DMS114 treated with DMSO at 0.1 percent for 48 hours (cell line): Measurements from ENCODE around the gene RABEP1.
A peak's percentile ranks its signal among the peaks of the same experiment; 100 is the strongest.
"Not testable (repeated sequence)": the region's sequence is repeated elsewhere in the genome, so short reads cannot be mapped to it uniquely, and the experiment has no call there.

ENCODE experiments used
- DNase-seq: peaks from one replicate; lab custom pipeline; 2025; ENCODE audit not compliant: unreplicated experiment; lab: John Stamatoyannopoulos, UW

Gene RABEP1, protein sequence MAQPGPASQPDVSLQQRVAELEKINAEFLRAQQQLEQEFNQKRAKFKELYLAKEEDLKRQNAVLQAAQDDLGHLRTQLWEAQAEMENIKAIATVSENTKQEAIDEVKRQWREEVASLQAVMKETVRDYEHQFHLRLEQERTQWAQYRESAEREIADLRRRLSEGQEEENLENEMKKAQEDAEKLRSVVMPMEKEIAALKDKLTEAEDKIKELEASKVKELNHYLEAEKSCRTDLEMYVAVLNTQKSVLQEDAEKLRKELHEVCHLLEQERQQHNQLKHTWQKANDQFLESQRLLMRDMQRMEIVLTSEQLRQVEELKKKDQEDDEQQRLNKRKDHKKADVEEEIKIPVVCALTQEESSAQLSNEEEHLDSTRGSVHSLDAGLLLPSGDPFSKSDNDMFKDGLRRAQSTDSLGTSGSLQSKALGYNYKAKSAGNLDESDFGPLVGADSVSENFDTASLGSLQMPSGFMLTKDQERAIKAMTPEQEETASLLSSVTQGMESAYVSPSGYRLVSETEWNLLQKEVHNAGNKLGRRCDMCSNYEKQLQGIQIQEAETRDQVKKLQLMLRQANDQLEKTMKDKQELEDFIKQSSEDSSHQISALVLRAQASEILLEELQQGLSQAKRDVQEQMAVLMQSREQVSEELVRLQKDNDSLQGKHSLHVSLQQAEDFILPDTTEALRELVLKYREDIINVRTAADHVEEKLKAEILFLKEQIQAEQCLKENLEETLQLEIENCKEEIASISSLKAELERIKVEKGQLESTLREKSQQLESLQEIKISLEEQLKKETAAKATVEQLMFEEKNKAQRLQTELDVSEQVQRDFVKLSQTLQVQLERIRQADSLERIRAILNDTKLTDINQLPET

GRCh38 chr17:5281814-5282641 lies at the start of gene RABEP1:
Gene RABEP1, plus strand, starts transcription at chr17:5282284. Its CDS starts 203 bp downstream, at chr17:5282487.
- DNase-seq, result peak; percentile 70

DNA sequence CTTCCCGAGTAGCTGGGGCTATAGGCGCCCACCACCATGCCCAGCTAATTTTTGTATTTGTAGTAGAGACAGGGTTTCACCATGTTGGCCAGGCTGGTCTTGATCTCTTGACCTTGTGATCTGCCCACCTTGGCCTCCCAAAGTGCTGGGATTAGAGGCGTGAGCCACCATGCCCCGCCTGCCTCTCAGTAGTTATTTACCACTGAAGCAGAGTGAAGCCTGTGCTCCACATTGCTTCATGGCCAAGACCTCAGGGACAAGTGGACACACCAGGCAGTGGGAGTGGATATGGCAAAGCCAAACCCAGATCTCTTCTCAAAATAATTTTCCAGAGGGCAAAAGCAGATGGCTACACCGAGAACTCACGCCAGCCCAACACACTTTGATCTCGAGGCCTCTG lies 48.6 kb upstream of the RABEP1 start:
- not testable (repeated sequence) for DNase-seq

- no peak for DNase-seq
Measured at GRCh38 chr17:5234645-5235576, 47.2 kb upstream of the RABEP1 start, which contains the start of gene SCIMP. Gene SCIMP, minus strand, starts transcription at chr17:5234860. Its CDS starts 105 bp downstream, at chr17:5234755.

DNA sequence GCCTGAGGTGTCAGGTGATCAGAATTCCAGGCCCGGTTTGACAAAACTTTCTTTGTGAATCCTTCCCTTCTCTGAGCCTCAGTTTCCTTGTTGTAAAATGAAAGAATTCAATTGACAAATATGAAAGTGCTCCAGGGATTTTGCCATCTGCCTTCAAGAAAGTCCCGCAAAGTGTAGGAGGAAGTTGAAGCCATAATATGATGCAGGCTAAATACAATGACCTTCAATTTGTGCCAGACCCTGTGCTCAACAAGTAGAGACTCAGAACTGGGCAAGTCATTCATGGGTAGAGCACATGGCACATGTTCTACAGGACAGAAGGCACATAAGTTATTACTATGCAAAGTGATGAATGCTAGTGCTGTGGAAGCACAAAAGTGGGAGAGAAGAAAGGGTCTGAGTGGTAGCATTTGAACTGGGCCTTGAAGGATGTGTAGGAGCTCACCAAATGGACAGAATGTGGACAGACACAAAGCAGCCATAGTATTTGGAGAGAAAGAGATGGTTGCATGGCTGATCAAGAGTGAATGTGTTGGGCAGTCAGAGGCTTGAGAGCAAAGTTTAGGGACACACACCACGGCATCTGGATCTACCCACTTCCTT lies 45.0 kb upstream of the RABEP1 start:
- DNase-seq, result no peak

DNA sequence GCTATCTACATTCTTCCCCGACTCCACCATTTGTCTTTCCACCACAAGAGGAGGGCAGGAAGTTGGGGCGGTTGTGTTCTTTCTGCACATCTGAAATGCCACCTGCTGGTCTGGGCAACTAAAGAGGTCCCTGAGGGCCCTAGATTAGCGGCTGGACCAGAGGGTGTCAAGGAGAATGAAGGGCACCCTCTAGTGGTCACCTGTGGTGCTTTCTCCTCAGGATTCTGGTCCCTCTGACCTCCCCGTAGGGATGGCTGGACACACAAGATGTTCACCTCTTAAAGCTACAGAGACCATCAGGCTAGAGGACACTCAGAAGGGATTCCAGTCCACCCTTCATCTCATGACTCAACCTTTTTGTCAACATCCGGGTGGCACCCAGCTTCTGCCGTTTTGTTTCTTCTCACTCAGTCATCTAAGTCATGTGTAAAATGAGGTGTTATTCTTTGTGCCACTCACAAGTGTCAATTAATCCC lies 44.5 kb upstream of the RABEP1 start:
- no peak for DNase-seq

GRCh38 chr17:5238333-5238732 lies 43.8 kb upstream of the RABEP1 start:
- DNase-seq, result no peak

DNA sequence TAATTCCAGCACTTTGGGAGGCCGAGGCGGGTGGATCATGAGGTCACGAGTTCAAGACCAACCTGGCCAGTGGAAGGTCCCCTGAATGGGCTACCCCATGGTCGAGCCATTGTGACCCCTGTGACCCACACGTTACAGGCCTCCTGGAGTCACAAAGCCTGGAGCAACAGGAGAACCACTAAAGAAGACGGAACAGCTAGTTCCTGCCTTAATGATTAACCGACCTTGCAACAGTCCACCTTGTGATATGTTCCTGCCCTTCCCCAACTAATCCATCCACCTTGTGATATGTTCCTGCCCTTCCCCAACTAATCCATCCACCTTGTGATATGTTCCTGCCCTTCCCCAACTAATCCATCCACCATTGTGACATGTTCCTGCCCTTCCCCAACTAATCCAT lies 42.3 kb upstream of the RABEP1 start:
- DNase-seq, result not testable (repeated sequence)

DNA sequence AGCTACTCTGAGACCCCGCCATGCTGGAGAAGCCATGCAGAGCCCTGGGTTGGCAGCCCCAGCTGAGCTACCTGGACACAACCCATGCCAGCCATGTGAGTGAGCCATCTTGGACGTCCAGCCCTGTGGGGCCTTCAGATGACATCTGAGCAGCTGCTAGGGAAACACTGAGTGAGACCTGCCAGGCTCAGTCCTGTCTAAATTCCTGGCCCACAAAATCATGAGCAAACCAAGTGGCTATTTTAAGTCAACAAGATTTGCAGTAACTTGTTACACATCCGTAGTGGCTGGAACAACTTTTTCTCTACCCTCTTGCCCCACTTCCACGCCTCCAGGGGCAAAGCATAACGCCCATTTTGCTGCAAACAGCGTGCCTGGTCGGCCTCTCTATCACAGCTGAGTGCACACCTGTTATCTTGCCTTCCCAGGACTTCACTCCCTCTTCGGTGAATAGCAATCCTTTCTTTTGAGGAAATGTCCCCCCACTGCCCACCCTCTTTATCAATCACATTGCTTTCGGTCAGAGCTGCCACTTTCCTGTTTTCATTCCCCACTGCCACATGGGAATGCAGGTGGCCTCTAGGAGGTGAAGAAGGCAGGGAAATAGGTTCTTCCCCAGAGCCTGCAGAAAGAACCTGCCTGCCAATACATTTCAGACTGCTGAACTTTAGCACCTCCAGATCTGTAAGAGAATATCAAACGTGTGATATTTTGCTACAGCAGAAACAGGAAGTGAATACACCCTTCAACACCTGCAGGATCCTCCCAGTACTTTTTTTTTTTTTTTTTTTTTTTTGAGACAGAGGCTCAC lies 40.0 kb upstream of the RABEP1 start:
- DNase-seq, result no peak

DNA sequence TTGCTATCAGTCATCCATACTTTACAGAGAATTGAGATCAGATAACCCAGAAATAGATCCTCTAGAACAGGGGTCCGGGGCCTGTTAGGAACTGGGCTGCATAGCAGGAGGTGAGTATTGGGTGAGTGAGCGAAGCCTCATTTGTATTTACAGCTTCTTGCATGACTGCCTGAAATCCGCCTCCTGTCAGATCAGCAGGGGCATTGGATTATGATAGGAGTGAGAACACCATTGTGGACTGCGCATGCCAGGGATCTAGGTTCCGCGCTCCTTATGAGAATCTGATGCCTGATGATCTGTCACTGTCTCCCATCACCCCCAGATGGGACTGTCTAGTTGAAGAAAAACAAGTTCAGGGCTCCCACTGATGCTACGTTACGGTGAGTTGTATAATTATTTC lies 34.5 kb upstream of the RABEP1 start:
- DNase-seq, result no peak

DNA sequence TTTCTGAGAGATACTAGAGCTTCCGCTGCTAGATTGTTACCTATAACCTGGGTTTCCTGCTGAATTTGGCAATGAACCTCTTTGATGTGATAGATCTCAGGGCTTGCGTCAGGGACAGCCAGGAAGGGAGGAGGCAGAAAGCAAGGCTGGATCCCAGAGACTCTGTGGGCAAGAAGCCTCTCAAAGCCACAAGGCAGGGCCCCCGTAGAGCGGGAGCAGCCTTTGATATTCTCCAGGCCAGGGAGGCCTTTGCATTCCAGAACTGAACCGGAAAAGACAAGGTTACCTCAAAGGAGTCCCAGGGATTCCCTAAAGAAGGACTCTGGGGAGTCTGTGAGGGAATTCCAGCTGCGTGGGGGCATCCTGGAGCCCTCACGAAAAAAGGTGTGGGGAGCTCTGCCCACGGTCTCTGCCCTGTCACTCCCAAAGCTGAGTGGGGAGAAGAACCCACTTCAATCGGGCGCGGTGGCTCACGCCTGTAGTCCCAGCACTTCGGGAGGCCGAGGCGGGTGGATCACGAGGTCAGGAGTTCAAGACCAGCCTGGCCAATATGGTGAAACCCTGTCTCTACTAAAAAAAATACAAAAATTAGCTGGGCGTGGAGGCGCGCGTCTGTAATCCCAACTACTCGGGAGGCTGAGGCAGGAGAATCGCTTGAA lies 33.1 kb upstream of the RABEP1 start:
- no peak for DNase-seq

- peak; percentile 64 for DNase-seq
Measured at GRCh38 chr17:5249615-5250014, 32.5 kb upstream of the RABEP1 start.

- no peak for DNase-seq
Measured at GRCh38 chr17:5254414-5254813, 27.7 kb upstream of the RABEP1 start.

DNA sequence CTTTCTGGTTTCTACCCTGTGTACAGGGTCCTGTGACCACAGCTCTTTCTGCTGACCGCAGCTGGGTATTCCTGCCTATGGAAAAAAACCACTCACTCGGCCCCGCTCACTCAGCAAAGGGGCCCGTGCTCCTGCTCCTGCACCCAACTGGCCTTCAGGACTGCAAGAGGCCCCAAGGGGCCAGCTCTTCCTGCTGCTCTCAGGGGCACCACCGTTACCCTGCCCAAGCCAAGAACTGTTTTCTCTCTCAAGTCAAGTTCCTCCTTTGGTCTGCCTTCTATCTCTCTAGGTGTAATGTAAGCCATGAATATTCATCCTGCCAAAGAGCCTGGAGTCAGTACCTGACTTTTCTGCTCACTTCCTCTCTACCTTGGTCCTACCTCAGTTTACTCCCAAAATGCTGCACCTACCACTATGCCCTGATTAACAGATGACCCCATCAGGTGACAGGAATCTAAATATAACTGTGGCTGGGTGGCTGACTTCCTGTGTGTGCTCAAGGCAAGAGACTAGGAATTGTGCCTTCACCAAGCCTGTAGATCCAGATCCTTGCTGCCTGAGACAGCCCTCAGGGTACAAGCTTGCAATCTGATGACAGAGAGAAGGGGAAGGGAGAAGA lies 27.1 kb upstream of the RABEP1 start:
- no peak for DNase-seq

DNA sequence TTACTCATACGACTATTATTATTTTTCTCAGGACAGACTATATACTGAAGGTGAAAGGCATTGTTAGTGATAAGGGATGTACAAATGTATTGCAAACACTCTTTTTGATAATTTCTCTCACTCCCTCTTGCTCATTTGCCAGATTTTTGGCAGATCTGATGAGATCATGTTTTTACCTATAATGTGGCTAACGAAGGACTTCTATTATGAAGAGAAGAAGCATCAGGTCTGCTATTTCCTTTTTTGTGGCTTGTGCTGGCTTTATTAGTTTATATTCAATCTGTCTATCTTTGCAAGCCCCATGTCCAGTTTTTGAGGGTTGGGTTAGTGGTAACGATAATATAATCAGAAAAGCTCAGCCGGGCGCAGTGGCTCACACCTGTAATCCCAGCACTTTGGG lies 25.0 kb upstream of the RABEP1 start:
- DNase-seq, result no peak

DNA sequence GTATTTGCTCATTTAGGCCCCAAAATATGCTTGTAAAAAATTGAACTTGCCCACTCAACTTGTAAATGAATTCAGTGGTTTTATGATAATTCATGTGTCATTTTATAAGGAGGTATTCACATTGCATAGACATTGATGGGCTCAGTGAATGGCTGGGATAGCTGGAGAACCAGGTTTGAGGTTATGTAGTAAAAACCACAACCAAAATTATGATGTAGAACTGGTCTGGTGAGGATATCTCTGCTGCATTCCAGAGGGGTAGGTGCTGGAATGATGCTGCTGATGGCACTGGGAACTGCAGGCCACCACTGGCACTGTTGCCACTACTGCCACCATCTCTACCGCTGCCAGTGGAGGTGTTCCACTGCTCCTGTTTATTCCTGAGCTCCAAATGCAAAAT lies 21.5 kb upstream of the RABEP1 start:
- no peak for DNase-seq

DNA sequence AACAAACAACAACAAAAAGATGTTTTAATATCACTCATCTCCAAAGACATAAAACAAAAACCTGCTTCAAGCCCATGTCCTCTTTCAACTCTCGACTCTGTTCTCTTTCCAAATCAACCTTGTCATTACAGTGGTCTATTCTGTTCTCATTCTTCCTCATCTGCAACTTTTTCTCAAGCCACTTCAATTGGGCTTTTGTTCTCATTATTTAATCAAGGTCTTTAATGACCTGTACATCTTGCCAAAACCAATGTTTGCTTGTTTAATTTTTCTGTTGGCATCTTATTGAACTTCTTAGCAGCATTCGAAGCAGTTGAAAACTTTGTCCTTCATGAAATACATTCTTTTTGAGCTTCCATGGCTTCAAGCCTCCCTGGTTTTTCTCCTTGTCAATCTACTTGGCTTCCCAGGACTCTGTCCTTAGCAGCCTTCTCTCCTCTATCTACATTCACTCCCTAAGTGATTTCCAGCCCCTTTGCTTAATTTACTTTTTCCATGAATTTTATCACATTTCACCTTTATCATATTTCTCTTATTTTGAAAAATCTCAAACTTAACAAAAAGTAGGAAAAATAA lies 19.6 kb upstream of the RABEP1 start:
- no peak for DNase-seq

- no peak for DNase-seq
Measured at GRCh38 chr17:5263441-5263840, 18.6 kb upstream of the RABEP1 start.
